Caco-2 (cell line): ENCODE results near the gene LPCAT4. TPM values are rescaled to one million over a fixed set of nuclear protein-coding genes. Genes with fewer than 3 reads are reported as not detected.

ENCODE experiments used
- microRNA-seq: library from miRNA; unstranded; fragments of <30 nt; microRNA quantifications from one replicate; pipeline ENCODE4 v1.2.0, GENCODE V29; 2022
- total RNA-seq: library from RNA; stranded (reverse); gene quantifications from 2 replicates; pipeline ENCODE4 v1.2.3, GENCODE V29; 2022

Gene LPCAT4
- total RNA-seq, 1 experiment from 2014 or later = 37.9 TPM

Small RNA genes within 50 kb of the gene (microRNA-seq; reads per million reads assigned to microRNA genes)
- not detected for gene MIR1233-1

Other genes starting within 250 kb of the LPCAT4 start
- gene KATNBL1, start 157.1 kb downstream of the LPCAT4 start, total RNA-seq = 22.6 and 25.9 TPM in 2 replicates
- gene EMC4, start 142.2 kb downstream of the LPCAT4 start, total RNA-seq = 96.7 and 98.5 TPM in 2 replicates
- 8.9 and 12.6 TPM in 2 replicates for gene SLC12A6, start 29.4 kb downstream of the LPCAT4 start, total RNA-seq
- 171 and 175 TPM in 2 replicates for gene NOP10, start 24.1 kb downstream of the LPCAT4 start, total RNA-seq
- not detected in 2 replicates for gene NUTM1, start 23.9 kb downstream of the LPCAT4 start, total RNA-seq
- gene GOLGA8A, start 70.6 kb upstream of the LPCAT4 start, total RNA-seq = 42.4 and 55.8 TPM in 2 replicates
- gene GOLGA8B, start 216.5 kb upstream of the LPCAT4 start, total RNA-seq = 52.3 and 68.2 TPM in 2 replicates